Measurements from ENCODE around the gene TM2D3. TPM values are rescaled to one million over a fixed set of nuclear protein-coding genes. Genes with fewer than 3 reads are reported as not detected.

Gene TM2D3
- total and polyA plus RNA-seq, 10 of the 15 experiments (the other 5 are each of a cell fraction or from before 2014, with no cell fraction given) = 28.3 to 84.5 (median 45.0) TPM

DNA sequence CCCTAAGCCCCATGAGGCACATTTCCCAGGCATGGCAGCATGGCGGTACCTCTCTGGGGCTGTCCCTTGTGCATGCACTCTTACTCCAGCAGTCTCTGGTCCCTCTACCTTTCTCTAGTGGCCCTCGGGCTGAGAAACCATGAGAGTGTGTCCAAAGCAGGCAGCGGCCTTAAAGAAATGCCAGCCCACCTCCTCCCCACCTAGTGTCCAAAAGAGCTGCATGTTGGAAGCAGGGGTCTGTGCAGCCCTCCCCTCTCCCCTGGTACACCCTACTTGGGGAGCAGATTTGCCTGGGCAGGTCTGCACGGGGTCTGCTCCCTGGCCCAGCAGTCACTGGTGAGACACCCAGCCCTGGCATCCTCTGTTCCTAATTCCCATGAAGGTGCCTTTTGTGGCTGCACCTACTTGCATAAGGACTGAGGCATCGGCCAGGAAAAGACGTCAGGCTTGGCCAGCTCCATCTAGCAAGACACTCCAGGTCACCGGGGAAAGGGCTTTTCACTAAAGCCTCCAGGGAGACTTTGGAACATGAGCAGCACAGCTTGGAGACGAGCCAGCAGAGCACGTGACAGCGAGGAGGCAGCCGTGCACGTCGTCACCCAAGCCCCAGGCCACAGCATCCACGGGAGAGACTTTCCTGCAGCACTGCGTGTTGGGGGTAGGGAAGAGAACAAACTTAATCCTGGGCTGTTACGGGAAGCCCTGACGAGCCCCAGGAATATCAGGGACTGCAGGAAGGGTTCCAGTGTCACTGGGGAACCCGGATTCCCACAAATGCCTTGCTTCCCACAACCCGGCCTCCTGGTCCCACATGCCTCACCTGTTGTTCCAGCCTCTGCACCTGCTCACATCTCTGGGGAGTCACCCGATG, 38.8 kb downstream of the TM2D3 start:
- WGBS (ENCODE audit: insufficient coverage, insufficient replicate concordance, low lambda C conversion rate, missing lambda C conversion rate) = 32% methylated on average over 20 of the region's 20 CpGs
- FAIRE-seq = no peak
- Histone ChIP-seq H3K4me1 (ENCODE audit: control insufficient read depth, insufficient read depth, low read length) (no peaks in the 10 kb centered on the region), H3K4me2 (ENCODE audit: control insufficient read depth, insufficient read depth) (no peak overlapping the region), H3K36me3 (ENCODE audit: control insufficient read depth in 2 of 2, insufficient read depth in 2 of 2, low read length in 1 of 2) (no peaks in the 10 kb centered on the region), H3K9ac (ENCODE audit: control insufficient read depth, insufficient read depth, low read length) (no peak overlapping the region), H2AFZ (ENCODE audit: control insufficient read depth, low read depth, low read length) (no peak overlapping the region), H3K79me2 (ENCODE audit: control insufficient read depth, insufficient read depth, low read length) (no peaks in the 10 kb centered on the region), H3K9me3 (replicated peaks; ENCODE audit: control insufficient read depth, insufficient read depth, low read length) (no peaks in the 10 kb centered on the region), H3K27ac (ENCODE audit: control insufficient read depth, insufficient read depth) (no peak overlapping the region), H3K27me3 (replicated peaks in 1 of 2; ENCODE audit: control insufficient read depth in 2 of 2, insufficient read depth in 2 of 2, low read length in 1 of 2) (no peaks in the 10 kb centered on the region), H4K20me1 (ENCODE audit: control insufficient read depth, insufficient read depth) (no peaks in the 10 kb centered on the region), H3K4me3 (no peak overlapping the region)
- no peak for DNase-seq (ENCODE audit: low read depth, low spot score)
- TF ChIP-seq, protein P1, sequence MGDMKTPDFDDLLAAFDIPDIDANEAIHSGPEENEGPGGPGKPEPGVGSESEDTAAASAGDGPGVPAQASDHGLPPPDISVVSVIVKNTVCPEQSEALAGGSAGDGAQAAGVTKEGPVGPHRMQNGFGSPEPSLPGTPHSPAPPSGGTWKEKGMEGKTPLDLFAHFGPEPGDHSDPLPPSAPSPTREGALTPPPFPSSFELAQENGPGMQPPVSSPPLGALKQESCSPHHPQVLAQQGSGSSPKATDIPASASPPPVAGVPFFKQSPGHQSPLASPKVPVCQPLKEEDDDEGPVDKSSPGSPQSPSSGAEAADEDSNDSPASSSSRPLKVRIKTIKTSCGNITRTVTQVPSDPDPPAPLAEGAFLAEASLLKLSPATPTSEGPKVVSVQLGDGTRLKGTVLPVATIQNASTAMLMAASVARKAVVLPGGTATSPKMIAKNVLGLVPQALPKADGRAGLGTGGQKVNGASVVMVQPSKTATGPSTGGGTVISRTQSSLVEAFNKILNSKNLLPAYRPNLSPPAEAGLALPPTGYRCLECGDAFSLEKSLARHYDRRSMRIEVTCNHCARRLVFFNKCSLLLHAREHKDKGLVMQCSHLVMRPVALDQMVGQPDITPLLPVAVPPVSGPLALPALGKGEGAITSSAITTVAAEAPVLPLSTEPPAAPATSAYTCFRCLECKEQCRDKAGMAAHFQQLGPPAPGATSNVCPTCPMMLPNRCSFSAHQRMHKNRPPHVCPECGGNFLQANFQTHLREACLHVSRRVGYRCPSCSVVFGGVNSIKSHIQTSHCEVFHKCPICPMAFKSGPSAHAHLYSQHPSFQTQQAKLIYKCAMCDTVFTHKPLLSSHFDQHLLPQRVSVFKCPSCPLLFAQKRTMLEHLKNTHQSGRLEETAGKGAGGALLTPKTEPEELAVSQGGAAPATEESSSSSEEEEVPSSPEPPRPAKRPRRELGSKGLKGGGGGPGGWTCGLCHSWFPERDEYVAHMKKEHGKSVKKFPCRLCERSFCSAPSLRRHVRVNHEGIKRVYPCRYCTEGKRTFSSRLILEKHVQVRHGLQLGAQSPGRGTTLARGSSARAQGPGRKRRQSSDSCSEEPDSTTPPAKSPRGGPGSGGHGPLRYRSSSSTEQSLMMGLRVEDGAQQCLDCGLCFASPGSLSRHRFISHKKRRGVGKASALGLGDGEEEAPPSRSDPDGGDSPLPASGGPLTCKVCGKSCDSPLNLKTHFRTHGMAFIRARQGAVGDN (IDR thresholded peaks at IDR 0.05) = no peak
- TF ChIP-seq BHLHE40 (IDR thresholded peaks at IDR 0.05; ENCODE audit: borderline replicate concordance in 1 of 2, low read depth in 2 of 2, low read length in 1 of 2) = peak in 1 of 2 experiments; percentile 61; a peak in 2 of 4 replicates
- RAD21 ChIA-PET (ENCODE audit: unreplicated experiment) = no interaction called here
- CTCF ChIA-PET = interaction anchor here (0.6 kb wide), 1 partner anchor 30 kb away, joined by 5 read pairs; no protein-coding TSS in a partner anchor
- no peak for ATAC-seq
- intact Hi-C loops (cut with micrococcal nuclease; ENCODE audit: unreplicated experiment) (no loop called here), in situ Hi-C loops (cut with MboI) (no loop called here)
- SMC1A ChIA-PET (ENCODE audit: uncharacterized antibody, unreplicated experiment) = no interaction called here
- no TSS peak for BruUV-seq (replicated peaks)
- POLR2A ChIA-PET = no interaction called here
